GM12892 (cell line): ENCODE results near the gene UNC5A.

ENCODE experiments used
- POLR2A ChIP-seq: IDR thresholded peaks from 2 replicates; pipeline ENCODE4 v1.6.1; 2011; ENCODE audit warnings: low read depth, low read length, control low read depth
- TAF1 ChIP-seq: IDR thresholded peaks from 2 replicates; pipeline ENCODE4 v1.6.1; 2011; ENCODE audit warnings: low read depth, mild to moderate bottlenecking, control low read depth, low read length, borderline replicate concordance

DNA sequence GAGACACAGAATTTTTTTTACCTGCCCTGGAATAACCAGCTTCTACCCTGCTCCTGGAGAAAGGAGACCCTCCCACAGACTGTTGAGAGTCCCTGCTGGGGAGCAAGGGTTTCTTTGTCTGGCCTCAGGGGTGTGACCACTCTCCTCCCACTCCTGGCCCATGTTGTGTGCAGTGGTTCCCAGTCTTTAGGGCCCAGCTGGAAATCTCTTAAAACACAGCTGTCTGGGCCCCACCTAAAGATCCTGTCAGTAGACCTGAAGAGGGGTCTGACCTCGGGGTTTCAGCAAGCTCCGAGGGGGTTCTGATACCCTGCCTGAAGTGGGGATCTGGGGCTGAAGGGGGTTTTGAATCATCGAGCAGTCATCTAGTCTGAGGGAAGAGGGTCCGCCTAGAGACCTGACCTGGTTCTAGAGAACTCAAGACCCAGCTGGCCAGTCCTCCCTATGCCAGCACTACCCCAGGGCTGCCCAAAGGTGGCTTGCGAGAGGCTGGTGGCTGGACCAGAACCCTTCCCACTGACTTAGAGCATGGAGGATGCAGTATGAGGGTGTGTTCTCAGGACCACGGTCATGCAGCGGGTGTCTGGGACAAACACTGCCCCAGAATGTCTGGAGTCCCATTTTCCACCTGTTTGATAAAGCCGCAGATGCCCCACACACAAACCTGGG, 8.1 kb upstream of the UNC5A start:
- TF ChIP-seq TAF1 (no peak), POLR2A (no peak)
